Skin epidermis (tissue), 12 donors: ENCODE measurements around the gene SLIT3.

Experiments used
- H3K27ac ChIP-seq, 21 experiments: fragments of 200-600 bp; sonication (generic) in 11 of 21; one replicate each; pipeline ENCODE4 v1.5.0; 2020; ENCODE audit warnings: mild to moderate bottlenecking in 3 of 21, inconsistent platforms in 2 of 21, moderate library complexity in 2 of 21
- H3K4me3 ChIP-seq, 7 experiments: fragments of 200-600 bp; sonication (generic) in 2 of 7; one replicate each; pipeline ENCODE4 v1.5.0; 2020; ENCODE audit warnings: inconsistent platforms in 2 of 7, mild to moderate bottlenecking in 2 of 7, moderate library complexity in 1 of 7

SLIT3 gene

GRCh38 chr5:169300468-169301385 is at the start of gene SLIT3:
TSS of gene SLIT3 (minus strand) at chr5:169301139. CDS start at chr5:169300709, 430 bp downstream.
- Histone ChIP-seq H3K27ac (peak within 1 kb of the TSS in 18 of 21 experiments; percentile 27 to 85 (median 78)), H3K4me3 (peak within 1 kb of the TSS; percentile 27 to 52 (median 38))

- H3K27ac ChIP-seq = peak overlapping the region in 3 of 21 experiments; percentile 2 to 54 (median 51)
- no peak overlapping the region for H3K4me3 ChIP-seq
These were observed 49.1 kb upstream of the SLIT3 start for GRCh38 chr5:169350016-169350415.

DNA sequence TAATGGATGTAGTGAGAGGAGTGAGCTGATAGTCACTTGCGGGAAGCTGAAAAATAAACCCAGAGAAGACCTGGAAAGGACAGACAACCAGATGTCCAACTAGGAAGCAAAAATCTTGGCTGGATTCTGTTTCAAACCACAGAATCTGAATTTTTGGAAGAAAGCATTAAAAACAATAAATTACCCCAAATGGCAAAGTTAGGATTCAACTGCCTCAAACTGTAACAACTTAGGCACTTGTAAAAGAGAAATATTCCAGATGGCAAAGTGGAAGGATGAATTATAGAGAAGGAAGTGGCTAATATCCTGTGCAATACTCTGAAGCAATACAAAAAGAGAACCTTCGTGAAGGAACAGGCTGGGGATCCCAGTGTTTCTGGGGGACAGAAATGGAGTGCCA is 46.8 kb upstream of the SLIT3 start:
- H3K4me3 ChIP-seq = no peak overlapping the region

DNA sequence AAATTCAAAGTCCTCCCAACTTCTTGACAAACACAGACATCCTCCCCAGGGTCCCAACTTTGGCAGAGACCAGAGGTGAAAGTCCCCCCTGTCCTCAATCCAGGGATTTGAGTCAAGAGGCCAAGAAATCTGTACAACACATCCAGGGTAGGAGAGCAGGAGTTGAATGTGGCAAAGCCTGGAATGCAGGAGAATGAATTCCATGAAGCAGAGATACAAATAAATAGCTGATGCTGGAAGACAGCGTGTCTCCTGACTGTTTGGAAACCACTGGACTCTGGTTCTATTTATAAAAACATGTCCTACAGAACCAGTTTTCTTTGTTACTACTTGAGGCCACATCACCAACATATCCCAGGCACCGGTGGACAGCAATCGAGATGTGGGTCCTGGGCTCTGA is 43.7 kb upstream of the SLIT3 start:
- peak overlapping the region in 3 of 21 experiments; percentile 31 to 66 (median 50) for H3K27ac ChIP-seq

More for the DNA sequence above, 46.8 kb upstream of the SLIT3 start:
- peak overlapping the region in 7 of 21 experiments; percentile 26 to 77 (median 48) for H3K27ac ChIP-seq

DNA sequence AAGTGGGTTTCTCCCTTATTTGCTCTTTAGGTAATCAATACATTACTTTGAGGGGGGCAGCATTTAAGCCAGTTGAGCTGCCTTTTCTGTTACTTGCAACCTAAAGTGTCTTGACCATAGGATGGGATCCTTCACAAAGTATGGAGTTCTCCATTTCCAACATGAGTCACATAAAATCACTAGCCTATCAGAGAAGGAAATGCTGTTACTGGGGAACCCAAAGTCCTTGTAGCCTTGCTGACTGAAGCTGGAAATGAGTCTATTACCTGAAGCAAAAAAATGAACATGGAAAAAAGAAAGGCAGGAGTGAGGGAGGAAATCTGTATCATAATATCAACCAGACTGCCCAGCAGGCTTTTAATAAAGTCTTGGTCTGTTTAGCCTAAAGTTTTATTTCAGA is 42.8 kb upstream of the SLIT3 start:
- Histone ChIP-seq H3K27ac (peak overlapping the region in 2 of 21 experiments; percentile 31 to 34), H3K4me3 (no peak overlapping the region)

More for the DNA sequence above, 43.7 kb upstream of the SLIT3 start:
- no peak overlapping the region for H3K4me3 ChIP-seq

DNA sequence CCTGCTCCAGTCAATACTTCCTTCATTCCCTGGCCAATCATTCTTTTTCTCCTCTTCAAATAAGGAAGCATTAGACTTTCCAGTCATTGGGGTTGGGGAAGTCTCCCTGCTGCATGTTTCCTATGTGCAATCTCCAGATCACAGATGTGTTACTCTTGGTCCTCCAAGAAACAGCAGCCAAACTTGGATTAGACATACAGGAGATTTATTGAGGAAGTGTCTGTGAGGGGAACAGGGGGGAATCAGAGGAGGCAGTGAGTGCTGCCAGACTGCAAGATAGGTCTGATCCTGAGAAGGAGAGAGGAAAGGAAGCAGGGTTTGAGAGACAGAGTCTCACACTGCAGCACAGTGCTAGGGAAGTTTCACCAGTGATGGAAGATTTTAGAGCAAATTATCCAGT is 40.6 kb upstream of the SLIT3 start:
- Histone ChIP-seq H3K27ac (no peak overlapping the region), H3K4me3 (no peak overlapping the region)

DNA sequence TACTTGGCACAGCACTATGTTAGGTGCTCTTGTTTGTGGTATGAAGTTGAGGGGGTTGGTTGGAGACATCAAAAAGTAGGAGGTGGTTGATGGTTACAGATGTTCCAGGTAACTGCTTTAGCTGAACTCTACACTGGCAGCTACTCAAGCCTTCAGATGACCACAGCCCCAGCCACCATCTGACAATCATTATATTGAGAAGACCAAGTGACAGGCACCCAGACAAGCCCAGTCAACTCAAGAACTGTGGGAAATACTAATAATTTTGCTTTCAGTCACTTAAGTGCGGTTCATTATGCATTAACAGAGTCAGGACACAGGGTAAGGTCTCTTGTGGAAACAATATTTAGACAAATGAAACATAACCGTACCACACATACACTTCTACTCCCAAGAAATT is 38.9 kb upstream of the SLIT3 start:
- Histone ChIP-seq H3K4me3 (no peak overlapping the region), H3K27ac (no peak overlapping the region)

DNA sequence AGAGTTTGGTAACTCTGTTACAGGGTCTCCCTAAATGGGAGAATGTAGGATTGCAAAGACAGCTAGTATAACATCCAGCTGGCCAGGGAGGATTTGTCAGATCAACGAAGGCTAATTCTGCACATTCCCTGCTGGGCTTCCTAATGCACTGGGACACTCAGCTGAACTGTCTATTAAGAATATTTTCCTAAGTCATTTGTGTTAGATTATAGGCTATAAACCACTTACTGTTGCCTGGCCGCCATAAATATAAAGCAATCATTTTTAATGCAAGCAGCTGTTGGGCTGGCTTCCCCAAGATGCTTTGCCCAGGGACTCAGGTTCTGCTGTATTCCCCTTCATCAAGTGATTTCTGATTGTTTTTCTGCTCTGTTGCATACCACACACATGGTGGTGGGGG is 35.3 kb upstream of the SLIT3 start:
- H3K4me3 ChIP-seq = no peak overlapping the region
- no peak overlapping the region for H3K27ac ChIP-seq

DNA sequence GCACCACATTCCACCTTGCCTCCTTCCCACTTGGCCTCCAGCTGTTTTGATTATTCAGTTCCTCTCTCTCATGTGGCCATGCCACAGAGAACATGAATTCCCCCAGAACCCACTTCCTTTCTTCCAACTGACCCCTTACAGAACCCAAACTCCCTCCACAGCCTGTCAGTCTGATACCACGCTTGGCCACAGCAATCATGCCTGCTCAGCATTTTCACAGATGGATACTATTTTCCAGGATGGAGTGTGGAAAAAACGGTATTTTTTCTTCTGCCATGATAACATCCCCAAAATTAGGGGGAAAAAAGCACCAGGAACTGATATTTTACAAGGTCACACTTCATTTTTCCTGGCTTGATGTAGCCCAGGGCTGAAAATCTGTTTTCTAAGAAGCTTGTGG is 34.9 kb upstream of the SLIT3 start:
- H3K27ac ChIP-seq = no peak overlapping the region

GRCh38 chr5:169333518-169333917 is 32.6 kb upstream of the SLIT3 start:
- Histone ChIP-seq H3K27ac (no peak overlapping the region), H3K4me3 (no peak overlapping the region)

More for the DNA sequence above, 34.9 kb upstream of the SLIT3 start:
- H3K4me3 ChIP-seq = no peak overlapping the region

- no peak overlapping the region for H3K4me3 ChIP-seq
- H3K27ac ChIP-seq = no peak overlapping the region
These were observed 30.4 kb upstream of the SLIT3 start for GRCh38 chr5:169331292-169331852.

GRCh38 chr5:169328401-169328800 is 27.5 kb upstream of the SLIT3 start:
- Histone ChIP-seq H3K27ac (no peak overlapping the region), H3K4me3 (no peak overlapping the region)

GRCh38 chr5:169325273-169325672 is 24.3 kb upstream of the SLIT3 start:
- H3K27ac ChIP-seq = no peak overlapping the region
- no peak overlapping the region for H3K4me3 ChIP-seq

- no peak overlapping the region for H3K27ac ChIP-seq
- H3K4me3 ChIP-seq = no peak overlapping the region
These were observed 17.6 kb upstream of the SLIT3 start for GRCh38 chr5:169318556-169318955.

DNA sequence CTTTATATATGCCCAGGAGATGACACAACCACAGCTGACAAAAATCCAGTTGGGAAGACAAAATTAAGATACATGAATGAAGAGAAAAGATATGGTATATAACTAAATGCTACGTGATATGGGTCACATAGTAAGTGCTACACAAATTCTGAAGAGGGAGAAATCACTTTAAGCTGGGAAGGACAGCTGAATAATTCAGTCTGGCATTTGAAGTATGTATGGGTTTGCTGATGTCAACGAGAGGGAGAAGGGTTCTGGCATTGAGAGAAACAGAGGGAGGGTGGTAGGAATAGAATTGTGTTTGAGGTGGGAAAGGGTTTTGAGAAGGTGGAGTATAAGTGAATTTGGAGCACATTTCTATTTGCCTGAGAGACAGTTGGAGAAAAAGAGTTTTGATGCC is 6.7 kb upstream of the SLIT3 start:
- no peak overlapping the region for H3K4me3 ChIP-seq
- H3K27ac ChIP-seq = no peak overlapping the region

GRCh38 chr5:169305366-169305765 is 4.4 kb upstream of the SLIT3 start:
- no peak overlapping the region for H3K4me3 ChIP-seq
- no peak overlapping the region for H3K27ac ChIP-seq

DNA sequence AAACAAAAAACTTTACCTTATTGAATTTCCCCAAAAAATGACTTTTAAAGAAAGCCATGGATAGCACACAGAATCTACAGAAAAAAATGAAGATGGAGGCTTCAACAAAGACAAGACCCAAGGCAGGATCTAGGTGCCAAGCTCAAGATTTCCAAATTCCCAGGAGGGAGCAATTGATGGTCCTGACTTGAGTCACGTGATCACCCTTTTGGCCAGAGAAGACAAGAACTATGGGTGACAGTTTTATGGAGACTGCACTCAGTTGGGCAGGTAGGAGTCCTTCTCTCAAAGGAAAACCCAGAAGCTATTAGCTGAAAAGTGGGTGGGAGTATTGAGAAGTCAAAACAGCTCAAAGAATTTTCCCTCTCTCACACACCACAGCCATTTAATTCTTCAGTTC is 3.2 kb upstream of the SLIT3 start:
- Histone ChIP-seq H3K4me3 (no peak overlapping the region), H3K27ac (no peak overlapping the region)

GRCh38 chr5:169303119-169303515 is 2.2 kb upstream of the SLIT3 start:
- Histone ChIP-seq H3K4me3 (no peak overlapping the region), H3K27ac (peak overlapping the region in 5 of 21 experiments; percentile 5 to 44 (median 20))

- Histone ChIP-seq H3K27ac (peak overlapping the region in 5 of 21 experiments; percentile 5 to 85 (median 20)), H3K4me3 (no peak overlapping the region)
These were observed 1.7 kb upstream of the SLIT3 start for GRCh38 chr5:169302491-169303118.

- H3K4me3 ChIP-seq = no peak overlapping the region
- peak overlapping the region in 2 of 21 experiments; percentile 58 to 85 for H3K27ac ChIP-seq
These were observed 1.0 kb upstream of the SLIT3 start for GRCh38 chr5:169301986-169302385.
